ENCODE results near the gene OR9Q1.

OR9Q1 gene

GRCh38 chr11:58034471-58034870 is 10.8 kb downstream of the OR9Q1 start:
- DNase-seq = no peak

- DNase-seq = no peak
Observed at GRCh38 chr11:58039589-58039988, 15.9 kb downstream of the OR9Q1 start.

- no peak for DNase-seq
Observed at GRCh38 chr11:58043379-58043778, 19.7 kb downstream of the OR9Q1 start.

DNA sequence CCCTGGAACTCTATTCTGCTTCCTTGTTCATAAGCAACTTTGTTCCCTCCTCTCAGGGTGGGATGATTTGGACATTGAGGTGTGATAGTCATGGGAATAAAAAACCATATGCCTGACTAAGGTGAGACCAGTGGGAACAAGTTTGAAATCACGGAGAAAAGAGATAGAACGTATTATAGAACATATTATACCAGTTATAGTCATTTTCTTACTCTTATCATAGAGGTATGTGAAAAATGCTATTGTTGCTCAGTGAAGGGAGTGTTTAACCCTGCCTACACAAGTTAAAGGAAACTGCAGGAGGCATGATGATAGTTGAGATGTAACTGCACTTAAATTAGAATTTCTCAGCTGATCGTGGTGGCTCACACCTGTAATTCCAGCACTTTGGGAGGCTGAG is 22.6 kb downstream of the OR9Q1 start:
- no peak for DNase-seq

DNA sequence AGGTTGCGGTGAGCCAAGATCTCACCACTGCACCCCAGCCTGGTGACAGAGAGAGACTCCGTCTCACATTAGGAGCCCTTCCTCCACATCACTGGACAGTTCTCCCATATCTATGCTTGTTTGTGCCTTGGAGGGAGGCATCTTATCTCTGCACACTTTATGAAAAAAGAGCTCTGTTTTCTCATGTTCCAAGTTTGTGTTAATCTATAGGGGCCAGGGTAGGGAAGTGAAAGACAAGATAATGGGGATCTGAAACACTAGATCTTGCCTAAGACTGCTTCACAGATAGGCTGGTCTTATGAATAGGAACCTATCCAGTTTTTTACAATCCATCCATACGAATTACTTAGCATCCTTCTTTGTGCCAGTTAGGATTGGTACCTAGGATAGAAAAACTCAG is 24.1 kb downstream of the OR9Q1 start:
- DNase-seq = no peak

- no peak for DNase-seq
Observed at GRCh38 chr11:58055806-58056401, 32.2 kb downstream of the OR9Q1 start.

DNA sequence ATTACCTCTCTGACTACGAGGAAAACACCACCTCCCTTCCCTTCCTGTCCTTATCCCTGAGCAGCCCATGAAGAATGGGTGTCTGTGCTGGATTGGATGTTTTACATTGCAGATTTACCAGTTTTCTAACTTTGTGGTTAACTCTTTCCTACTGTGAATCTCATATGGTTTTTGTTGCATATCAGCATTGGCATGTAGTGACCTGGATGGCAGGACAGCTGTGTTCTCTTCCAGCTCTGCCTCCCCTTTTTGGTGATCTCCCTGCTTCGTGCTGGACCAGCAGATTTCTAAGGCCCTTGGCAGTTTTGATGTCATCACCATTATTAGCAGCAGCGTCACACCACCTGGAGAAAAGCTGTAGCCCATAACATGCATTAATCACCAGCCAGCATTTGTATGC is 33.8 kb downstream of the OR9Q1 start:
- DNase-seq = no peak

GRCh38 chr11:58058276-58059006 is 34.8 kb downstream of the OR9Q1 start:
- peak; percentile 35 for DNase-seq

- no peak for DNase-seq
Observed at GRCh38 chr11:58059007-58059350, 35.3 kb downstream of the OR9Q1 start.

- no peak for DNase-seq
Observed at GRCh38 chr11:58060535-58060934, 36.9 kb downstream of the OR9Q1 start.

- no peak for DNase-seq
Observed at GRCh38 chr11:58060939-58061672, 37.4 kb downstream of the OR9Q1 start.

- no peak for DNase-seq
Observed at GRCh38 chr11:58061813-58062212, 38.1 kb downstream of the OR9Q1 start.

- DNase-seq = no peak
Observed at GRCh38 chr11:58067685-58068084, 44.0 kb downstream of the OR9Q1 start.

DNA sequence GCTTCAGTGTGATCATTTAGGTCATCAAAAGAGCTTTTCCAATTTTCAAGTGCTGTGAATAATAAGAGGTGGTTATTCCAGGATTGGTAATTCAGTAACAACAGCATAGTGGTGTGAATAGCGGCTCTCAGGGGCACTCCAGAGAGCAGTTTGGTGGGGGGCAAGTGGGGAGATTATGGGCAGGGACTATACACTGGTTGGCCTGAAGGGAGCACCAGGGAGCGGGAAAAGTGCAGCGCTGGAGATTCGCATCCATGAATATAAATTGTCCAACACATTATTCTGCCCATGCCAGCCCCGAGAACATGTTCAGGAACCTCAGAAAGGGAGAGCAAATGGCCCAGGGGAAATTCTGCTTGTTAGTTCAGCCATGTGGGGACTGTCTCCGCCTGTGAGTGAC is 45.0 kb downstream of the OR9Q1 start:
- DNase-seq = no peak

- DNase-seq = no peak
Observed at GRCh38 chr11:58070585-58070984, 46.9 kb downstream of the OR9Q1 start.

GRCh38 chr11:58075781-58076180 is 52.1 kb downstream of the OR9Q1 start:
- no peak for DNase-seq

DNA sequence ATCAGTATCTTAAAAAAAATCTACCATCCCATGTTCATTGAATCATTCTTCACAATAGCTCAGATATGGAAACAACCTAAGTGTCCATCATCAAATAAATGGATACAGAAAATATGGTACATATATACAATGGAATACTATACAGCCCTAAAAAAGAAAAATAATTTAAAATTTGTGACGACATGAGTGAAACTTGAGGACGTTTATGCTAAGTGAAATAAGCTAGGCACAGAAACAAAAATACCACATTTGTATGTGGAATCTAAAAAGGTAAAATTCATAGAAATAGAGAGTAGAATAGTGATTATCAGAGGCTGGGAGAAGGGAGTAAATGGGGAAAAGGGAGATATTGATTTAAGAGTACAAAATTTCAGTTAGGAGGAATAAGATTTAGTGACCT is 62.8 kb downstream of the OR9Q1 start:
- no peak for DNase-seq

DNA sequence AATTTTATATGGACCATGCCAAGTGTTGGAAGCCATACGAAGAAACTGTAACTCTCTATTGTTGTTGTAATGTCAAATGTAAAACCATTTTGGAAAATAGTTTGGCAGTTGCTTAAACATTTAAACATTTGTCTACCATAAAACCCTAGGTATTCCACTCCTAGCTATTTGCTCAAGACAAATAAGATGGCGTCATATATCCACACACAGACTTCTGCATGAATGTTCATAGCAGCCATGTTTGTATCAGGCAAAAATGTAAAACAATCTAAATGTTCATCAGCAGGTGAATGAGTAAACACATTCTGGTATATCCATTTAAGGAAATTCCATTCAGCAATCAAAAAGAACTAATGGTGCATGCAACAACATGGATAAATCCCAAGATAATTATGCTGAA is 73.8 kb downstream of the OR9Q1 start:
- DNase-seq = no peak

DNA sequence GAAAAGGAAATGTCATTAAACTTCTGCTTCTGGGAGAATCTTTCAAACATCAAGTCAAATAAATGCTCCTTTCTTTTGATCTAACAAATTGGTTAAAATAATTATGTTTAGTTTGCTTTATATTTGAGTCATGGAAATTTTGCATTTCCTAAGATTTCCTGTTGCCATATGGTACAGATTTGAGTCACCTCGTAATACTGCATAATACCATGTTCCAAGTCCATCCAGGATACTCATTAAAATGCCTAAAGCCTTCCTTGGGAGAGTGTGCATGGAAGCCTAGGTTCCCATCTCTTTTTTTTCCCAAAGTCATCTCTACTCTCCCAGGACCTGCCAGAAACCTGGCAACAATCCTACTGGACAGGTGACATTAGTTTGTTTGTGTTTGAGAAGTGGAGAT is 97.4 kb downstream of the OR9Q1 start:
- no peak for DNase-seq

- DNase-seq = no peak
Observed at GRCh38 chr11:58125469-58125868, 101.8 kb downstream of the OR9Q1 start, which contains the start of gene OR9I1. Gene OR9I1, minus strand, starts transcription at chr11:58125530. Its CDS starts 6,086 bp downstream, at chr11:58119444.

GRCh38 chr11:58127350-58127749 is 103.7 kb downstream of the OR9Q1 start:
- DNase-seq = no peak

- DNase-seq = no peak
Observed at GRCh38 chr11:58133309-58134076, 109.8 kb downstream of the OR9Q1 start.

- DNase-seq = no peak
Observed at GRCh38 chr11:58134151-58134550, 110.5 kb downstream of the OR9Q1 start.
